Measurements from ENCODE around the gene ATOH8. TPM values are rescaled to one million over a fixed set of nuclear protein-coding genes. Genes with fewer than 3 reads are reported as not detected.
A peak's percentile ranks its signal among the peaks of the same experiment; 100 is the strongest.

The ATOH8 gene
- total and polyA plus RNA-seq, 2 donors (not counting 1 experiment from before 2014, with no cell fraction given), result not detected

- H3K9me3 ChIP-seq (ENCODE audit: control extremely low read depth in 1 of 3, control insufficient read depth in 2 of 3, insufficient read depth in 1 of 3, low read length in 2 of 3), result peaks cover 0 to 5% (median 0%) of the 10 kb centered on the region in 3 donors
- CTCF ChIA-PET, result no interaction called here
- no peak overlapping the region for H3K27ac ChIP-seq (ENCODE audit: low read length in 2 of 2)
- ATAC-seq (ENCODE audit: low read depth) (no peak), DNase-seq (no peak)
- H3K4me3 Mint-ChIP-seq, result no peak overlapping the region
- no peaks in the 10 kb centered on the region for H3K36me3 ChIP-seq (replicated peaks in 1 of 2; ENCODE audit: control extremely low read depth in 1 of 2, control insufficient read depth in 1 of 2, extremely low read depth in 1 of 2, insufficient read depth in 2 of 2, low read length in 1 of 2)
- H3K4me3 ChIP-seq (ENCODE audit: control extremely low read depth in 1 of 5, extremely low read depth in 1 of 5, insufficient read depth in 1 of 5, low read depth in 2 of 5, low read length in 4 of 5), result no peak overlapping the region
- peak overlapping the region; percentile 12 for H3K4me2 ChIP-seq (replicated peaks; ENCODE audit: low read depth, low read length, poor library complexity, severe bottlenecking)
- no peaks in the 10 kb centered on the region for H4K20me1 ChIP-seq (ENCODE audit: control insufficient read depth, insufficient read depth, low read length, poor library complexity, severe bottlenecking)
- no peak overlapping the region for H3K9ac ChIP-seq (ENCODE audit: low read length)
- no peak overlapping the region for H3K27ac Mint-ChIP-seq
- intact Hi-C loops (cut with micrococcal nuclease), result no loop called here
- POLR2A ChIA-PET, result no interaction called here
- TF ChIP-seq EZH2 (IDR thresholded peaks at IDR 0.05; ENCODE audit: borderline replicate concordance, insufficient read depth, low read depth, low read length, poor library complexity, severe bottlenecking) (no peak), CTCF (IDR thresholded peaks at IDR 0.05) (no peak)
- H2AFZ ChIP-seq (ENCODE audit: insufficient read depth, low read depth, low read length, poor library complexity, severe bottlenecking), result no peak overlapping the region
- peaks cover 17% of the 10 kb centered on the region for H3K4me1 Mint-ChIP-seq
- 23% methylated on average over 21 of the region's 26 CpGs for WGBS (ENCODE audit: insufficient coverage)
- H3K27me3 ChIP-seq (replicated peaks in 1 of 4; ENCODE audit: control extremely low read depth in 1 of 4, control insufficient read depth in 3 of 4, insufficient read depth in 4 of 4, low read length in 3 of 4), result peaks cover 0 to 43% (median 8%) of the 10 kb centered on the region in 4 experiments
- H3K27me3 Mint-ChIP-seq, result peaks cover 49% of the 10 kb centered on the region
- H3K9me3 Mint-ChIP-seq (ENCODE audit: insufficient read depth), result no peaks in the 10 kb centered on the region
- peaks cover 8% of the 10 kb centered on the region in 2 donors for H3K4me1 ChIP-seq (ENCODE audit: control insufficient read depth in 2 of 2, insufficient read depth in 2 of 2, low read length in 2 of 2)
- H3K79me2 ChIP-seq (ENCODE audit: control insufficient read depth, insufficient read depth, low read length), result no peaks in the 10 kb centered on the region
These were observed 11.4 kb downstream of the ATOH8 start for GRCh38 chr2:85765081-85765731.

- Histone ChIP-seq H3K4me3 (ENCODE audit: control extremely low read depth in 1 of 5, extremely low read depth in 1 of 5, insufficient read depth in 1 of 5, low read depth in 2 of 5, low read length in 4 of 5) (no peak overlapping the region), H3K36me3 (replicated peaks in 1 of 2; ENCODE audit: control extremely low read depth in 1 of 2, control insufficient read depth in 1 of 2, extremely low read depth in 1 of 2, insufficient read depth in 2 of 2, low read length in 1 of 2) (no peaks in the 10 kb centered on the region), H4K20me1 (ENCODE audit: control insufficient read depth, insufficient read depth, low read length, poor library complexity, severe bottlenecking) (no peaks in the 10 kb centered on the region), H2AFZ (ENCODE audit: insufficient read depth, low read depth, low read length, poor library complexity, severe bottlenecking) (no peak overlapping the region), H3K79me2 (ENCODE audit: control insufficient read depth, insufficient read depth, low read length) (no peaks in the 10 kb centered on the region), H3K9me3 (ENCODE audit: control extremely low read depth in 1 of 3, control insufficient read depth in 2 of 3, insufficient read depth in 1 of 3, low read length in 2 of 3) (peaks cover 0 to 5% (median 0%) of the 10 kb centered on the region in 3 donors), H3K4me1 (ENCODE audit: control insufficient read depth in 2 of 2, insufficient read depth in 2 of 2, low read length in 2 of 2) (peaks cover 5 to 8% of the 10 kb centered on the region in 2 donors), H3K27me3 (replicated peaks in 1 of 4; ENCODE audit: control extremely low read depth in 1 of 4, control insufficient read depth in 3 of 4, insufficient read depth in 4 of 4, low read length in 3 of 4) (peaks cover 0 to 45% (median 8%) of the 10 kb centered on the region in 4 experiments), H3K4me2 (replicated peaks; ENCODE audit: low read depth, low read length, poor library complexity, severe bottlenecking) (no peak overlapping the region), H3K27ac (ENCODE audit: low read length in 2 of 2) (no peak overlapping the region), H3K9ac (ENCODE audit: low read length) (no peak overlapping the region)
- Mint-ChIP-seq H3K4me3 (no peak overlapping the region), H3K4me1 (peaks cover 16% of the 10 kb centered on the region), H3K27me3 (peaks cover 48% of the 10 kb centered on the region), H3K9me3 (ENCODE audit: insufficient read depth) (no peaks in the 10 kb centered on the region), H3K27ac (no peak overlapping the region)
- 80% methylated on average over 4 of the region's 7 CpGs for WGBS (ENCODE audit: insufficient coverage)
- ChIA-PET CTCF (no interaction called here), POLR2A (no interaction called here)
- ATAC-seq (ENCODE audit: low read depth), result no peak
- no peak for DNase-seq
- no peak for TF ChIP-seq EZH2 (IDR thresholded peaks at IDR 0.05; ENCODE audit: borderline replicate concordance, insufficient read depth, low read depth, low read length, poor library complexity, severe bottlenecking)
- TF ChIP-seq CTCF (IDR thresholded peaks at IDR 0.05), result no peak
- intact Hi-C loops (cut with micrococcal nuclease), result no loop called here
These were observed 12.4 kb downstream of the ATOH8 start for GRCh38 chr2:85766229-85766628.
